PFSK-1 (cell line): Measurements from ENCODE around the gene GPR84.

ENCODE experiments used
- POLR2AphosphoS5 ChIP-seq: IDR thresholded peaks from 2 replicates; pipeline ENCODE4 v1.6.1; 2012; ENCODE audit warnings: low read depth, mild to moderate bottlenecking, control low read depth, low read length, moderate library complexity
- SIN3A ChIP-seq: IDR thresholded peaks from 2 replicates; pipeline ENCODE4 v1.6.1; 2012; ENCODE audit warnings: mild to moderate bottlenecking, low read length, moderate library complexity, borderline replicate concordance; ENCODE audit not compliant: insufficient read depth
- TAF1 ChIP-seq: IDR thresholded peaks from 2 replicates; pipeline ENCODE4 v1.6.1; 2012; ENCODE audit warnings: low read length, control low read depth, borderline replicate concordance; ENCODE audit not compliant: insufficient read depth

GRCh38 chr12:54329759-54330158 is 34.5 kb downstream of the GPR84 start:
- TF ChIP-seq TAF1 (no peak), POLR2AphosphoS5 (no peak), SIN3A (no peak)
